ENCODE data around the gene XKR7.

The XKR7 gene

DNA sequence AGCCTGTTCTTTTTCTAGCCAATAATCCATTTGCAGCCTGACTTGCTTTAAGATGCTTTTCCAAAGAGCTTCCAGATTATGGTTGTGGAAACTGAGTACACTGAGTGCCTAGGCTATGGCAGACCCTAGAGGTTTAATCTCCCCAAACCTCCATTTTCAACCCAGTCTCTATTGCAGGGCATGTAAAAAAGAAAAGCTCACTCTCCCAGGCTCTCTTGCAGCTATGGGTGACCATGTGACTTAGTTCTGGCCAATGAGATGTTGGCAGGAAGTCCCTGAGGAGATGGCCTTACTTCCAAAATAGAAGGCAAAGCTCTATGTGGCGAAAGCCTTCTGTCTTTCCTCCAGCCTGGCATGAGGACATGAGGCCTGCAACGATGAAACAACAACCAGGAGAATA is 19.9 kb upstream of the XKR7 start:
- H3K9me3 ChIP-seq (ENCODE audit: severe bottlenecking): no peaks in the 10 kb centered on the region
- no peaks in the 10 kb centered on the region for H3K27me3 ChIP-seq (ENCODE audit: insufficient read depth, low read depth, severe bottlenecking)
- no peak overlapping the region for H3K27ac ChIP-seq
- no peak overlapping the region for H3K4me3 ChIP-seq (ENCODE audit: low read depth, low read length)
- DNase-seq: no peak
- TF ChIP-seq CTCF (IDR thresholded peaks at IDR 0.05; ENCODE audit: low read depth, low read length): no peak
- H3K36me3 ChIP-seq: peaks cover 77% of the 10 kb centered on the region

DNA sequence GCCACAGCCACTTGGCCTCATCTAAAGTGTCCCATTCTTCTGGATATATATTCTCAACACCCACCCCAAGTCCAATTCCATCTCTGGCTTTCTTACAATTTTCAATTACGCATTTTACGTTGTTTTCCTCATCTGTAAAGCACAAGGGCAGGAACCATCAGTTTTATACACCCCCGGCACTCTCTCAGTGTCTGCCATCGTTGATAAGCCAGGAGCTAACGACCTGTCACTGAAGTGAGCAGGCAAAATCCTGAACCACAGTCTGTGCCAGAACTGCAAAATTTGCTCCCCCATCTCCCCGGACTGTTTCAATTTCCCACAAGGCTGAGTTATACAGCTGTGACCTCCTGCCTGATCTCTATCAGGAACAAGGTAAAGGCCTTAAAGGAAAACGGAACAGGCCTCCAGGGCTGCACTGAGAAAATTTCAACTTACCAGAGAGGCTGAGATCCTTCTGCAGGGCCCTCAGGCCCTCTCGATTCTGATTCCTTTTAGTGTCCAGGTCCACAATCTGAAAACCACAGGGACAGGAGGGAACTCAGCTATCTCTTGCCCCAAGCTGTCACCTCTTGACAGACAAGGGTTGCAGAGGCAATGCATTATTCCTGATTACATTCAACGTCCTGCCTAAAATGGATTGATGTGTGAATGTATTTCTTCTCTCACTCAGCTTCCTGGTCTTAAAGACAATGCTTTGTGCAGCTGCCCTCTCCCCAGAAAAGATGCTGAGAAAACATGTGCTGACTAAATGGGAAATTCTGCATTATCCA is 17.9 kb upstream of the XKR7 start:
- Histone ChIP-seq H3K4me3 (ENCODE audit: low read depth, low read length) (no peak overlapping the region), H3K27ac (no peak overlapping the region), H3K36me3 (peaks cover 61% of the 10 kb centered on the region)

GRCh38 chr20:31951203-31951529 is 16.8 kb upstream of the XKR7 start:
- Histone ChIP-seq H3K4me3 (ENCODE audit: low read depth, low read length) (peak overlapping the region; percentile 95), H3K9me3 (ENCODE audit: severe bottlenecking) (no peaks in the 10 kb centered on the region), H3K27me3 (ENCODE audit: insufficient read depth, low read depth, severe bottlenecking) (no peaks in the 10 kb centered on the region), H3K36me3 (peaks cover 50% of the 10 kb centered on the region), H3K27ac (peak overlapping the region; percentile 90)
- no peak for TF ChIP-seq CTCF (IDR thresholded peaks at IDR 0.05; ENCODE audit: low read depth, low read length)
- DNase-seq: no peak

More for the DNA sequence above, 17.9 kb upstream of the XKR7 start:
- Histone ChIP-seq H3K27me3 (ENCODE audit: insufficient read depth, low read depth, severe bottlenecking) (no peaks in the 10 kb centered on the region), H3K9me3 (ENCODE audit: severe bottlenecking) (no peaks in the 10 kb centered on the region)
- no peak for TF ChIP-seq CTCF (IDR thresholded peaks at IDR 0.05; ENCODE audit: low read depth, low read length)
- no peak for DNase-seq

DNA sequence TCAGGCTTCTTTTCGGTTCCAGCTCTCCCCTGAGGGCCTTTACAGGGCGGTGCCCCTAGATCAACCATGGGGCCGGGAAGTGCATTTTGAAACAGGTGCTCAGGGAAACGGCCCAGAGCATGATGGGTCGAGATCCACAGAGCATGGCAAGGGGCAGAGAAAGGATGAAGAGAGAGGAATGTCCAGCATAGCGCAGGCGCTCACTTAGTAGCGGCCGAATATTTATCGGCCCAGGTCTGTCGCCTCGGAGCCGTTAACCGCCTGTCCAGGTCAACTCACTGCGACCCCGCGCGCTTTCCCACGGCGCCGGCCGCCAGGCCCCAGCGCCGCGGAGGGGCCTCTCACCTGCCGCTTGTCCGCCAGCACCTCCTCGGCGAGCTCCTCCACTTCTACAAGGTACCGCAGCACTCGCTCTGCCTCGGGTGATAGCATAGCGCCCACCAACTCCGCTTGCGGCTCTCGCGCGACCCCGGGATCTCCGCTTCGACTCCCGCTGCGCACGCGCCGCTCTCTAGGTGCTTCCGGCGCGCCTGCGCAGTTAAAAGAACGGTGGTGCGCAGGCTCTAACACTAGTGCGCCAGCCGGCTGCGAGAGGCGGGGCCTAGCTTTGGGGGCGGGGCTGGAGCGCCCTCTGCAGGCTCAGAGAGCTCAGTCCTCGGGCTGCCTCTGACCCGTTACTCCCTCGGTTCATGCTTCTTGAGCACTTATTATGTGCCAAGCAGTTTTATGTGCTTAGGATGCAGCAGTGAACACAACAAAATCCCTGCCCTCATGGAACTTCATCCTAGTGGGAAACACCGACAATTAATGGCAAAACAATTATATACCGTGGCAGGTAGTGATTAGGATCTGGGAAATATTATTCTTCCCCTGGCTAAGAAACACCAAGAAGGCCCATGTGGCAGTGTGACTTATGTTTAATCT is 16.2 kb upstream of the XKR7 start, which contains the start of gene PDRG1:
PDRG1 (minus strand) TSS at position 517 of the 924 bp plus-strand sequence; CDS start at position 432, 85 bp downstream.
- Histone ChIP-seq H3K36me3 (peaks cover 44% of the 10 kb centered on the region), H3K27ac (peak within 1 kb of the TSS; percentile 90), H3K9me3 (ENCODE audit: severe bottlenecking) (no peaks in the 10 kb centered on the region), H3K4me3 (ENCODE audit: low read depth, low read length) (peak within 1 kb of the TSS; percentile 95), H3K27me3 (ENCODE audit: insufficient read depth, low read depth, severe bottlenecking) (no peaks in the 10 kb centered on the region)
- peak; percentile 95 for DNase-seq
- TF ChIP-seq CTCF (IDR thresholded peaks at IDR 0.05; ENCODE audit: low read depth, low read length): peak; percentile 93

DNA sequence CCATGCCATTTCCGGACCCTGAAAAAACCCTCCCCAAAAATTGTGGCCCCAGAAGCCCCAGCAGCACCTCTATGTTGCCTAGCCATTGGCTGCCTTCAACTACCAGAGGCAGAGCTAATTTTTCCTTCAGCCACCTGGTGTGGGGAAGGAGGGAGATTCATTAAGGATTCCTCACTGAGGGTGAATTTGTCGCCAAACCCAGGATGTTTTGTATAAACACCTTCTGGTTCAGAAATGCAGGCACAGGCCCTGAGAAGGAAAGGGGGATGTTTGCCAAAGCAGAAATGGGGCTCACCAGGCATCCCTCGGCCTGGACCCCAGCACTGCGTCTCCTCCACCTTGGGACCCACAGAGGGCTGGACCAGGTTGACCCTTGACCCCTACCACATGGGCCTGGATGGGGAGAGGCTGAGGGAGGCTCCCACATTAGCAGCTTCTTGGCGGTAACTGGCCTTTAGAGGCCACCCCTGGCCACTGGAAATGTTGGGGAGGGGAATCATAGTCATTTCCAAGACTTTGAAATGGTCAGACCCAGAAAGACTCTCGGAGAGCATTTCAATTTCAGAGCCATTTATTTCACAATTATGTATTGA is 14.3 kb upstream of the XKR7 start:
- H3K4me3 ChIP-seq (ENCODE audit: low read depth, low read length): no peak overlapping the region
- H3K27me3 ChIP-seq (ENCODE audit: insufficient read depth, low read depth, severe bottlenecking): no peaks in the 10 kb centered on the region
- no peaks in the 10 kb centered on the region for H3K9me3 ChIP-seq (ENCODE audit: severe bottlenecking)
- TF ChIP-seq CTCF (IDR thresholded peaks at IDR 0.05; ENCODE audit: low read depth, low read length): no peak
- H3K36me3 ChIP-seq: peaks cover 25% of the 10 kb centered on the region
- H3K27ac ChIP-seq: no peak overlapping the region
- no peak for DNase-seq

Data from WERI-Rb-1 (cell line).